ENCODE data around the gene MICB. TPM values are rescaled to one million over a fixed set of nuclear protein-coding genes. Genes with fewer than 3 reads are reported as not detected.
"Not testable (repeated sequence)": the region's sequence is repeated elsewhere in the genome, so short reads cannot be mapped to it uniquely, and the experiment has no call there.

MICB gene
- 1 to 10 TPM; 2.9 to 4.6 (median 4.0) TPM for total RNA-seq

- peak; percentile 63 to 77 for DNase-seq (ENCODE audit: low spot score in 2 of 2)
- peak within 1 kb of the TSS in 1 of 2 donors; percentile 57 for H3K27ac ChIP-seq
- intact Hi-C loops (cut with DNase I; ENCODE audit: low total_unique reads): no loop called here
- H3K4me3 ChIP-seq: peak within 1 kb of the TSS; percentile 52 to 79 (median 63)
- H3K36me3 ChIP-seq: no peaks in the 10 kb centered on the region
- no peaks in the 10 kb centered on the region for H3K27me3 ChIP-seq
- TF ChIP-seq POLR2A (IDR thresholded peaks at IDR 0.05) (no peak), CTCF (IDR thresholded peaks at IDR 0.05) (peak in 1 of 3 donors; percentile 17), POLR2AphosphoS5 (IDR thresholded peaks at IDR 0.05) (no peak)
- no peaks in the 10 kb centered on the region for H3K9me3 ChIP-seq
- no peaks in the 10 kb centered on the region for H3K4me1 ChIP-seq
Measured at GRCh38 chr6:31497531-31498476, at the start of gene MICB. Gene MICB, plus strand, starts transcription at chr6:31498145. Its CDS starts 49 bp downstream, at chr6:31498194.

- H3K27ac ChIP-seq: no peak overlapping the region
- peaks cover 0 to 12% of the 10 kb centered on the region in 2 donors for H3K9me3 ChIP-seq
- no peaks in the 10 kb centered on the region for H3K36me3 ChIP-seq
- no peaks in the 10 kb centered on the region for H3K4me1 ChIP-seq
- no peaks in the 10 kb centered on the region for H3K27me3 ChIP-seq
- DNase-seq (ENCODE audit: low spot score in 2 of 2): no peak
- TF ChIP-seq POLR2A (IDR thresholded peaks at IDR 0.05) (no peak), CTCF (IDR thresholded peaks at IDR 0.05) (no peak), POLR2AphosphoS5 (IDR thresholded peaks at IDR 0.05) (no peak)
- no peak overlapping the region for H3K4me3 ChIP-seq
- intact Hi-C loops (cut with DNase I; ENCODE audit: low total_unique reads): no loop called here
Measured at GRCh38 chr6:31450751-31451150, 47.2 kb upstream of the MICB start.

GRCh38 chr6:31452859-31453258, 45.1 kb upstream of the MICB start:
- Histone ChIP-seq H3K4me1 (no peaks in the 10 kb centered on the region), H3K4me3 (no peak overlapping the region), H3K27me3 (no peaks in the 10 kb centered on the region), H3K9me3 (peaks cover 0 to 12% of the 10 kb centered on the region in 2 donors), H3K36me3 (no peaks in the 10 kb centered on the region), H3K27ac (no peak overlapping the region)
- TF ChIP-seq POLR2A (IDR thresholded peaks at IDR 0.05) (no peak), POLR2AphosphoS5 (IDR thresholded peaks at IDR 0.05) (no peak), CTCF (IDR thresholded peaks at IDR 0.05) (no peak)
- intact Hi-C loops (cut with DNase I; ENCODE audit: low total_unique reads): no loop called here
- DNase-seq (ENCODE audit: low spot score in 2 of 2): no peak

GRCh38 chr6:31453259-31453658, 44.7 kb upstream of the MICB start:
- TF ChIP-seq CTCF (IDR thresholded peaks at IDR 0.05) (no peak), POLR2A (IDR thresholded peaks at IDR 0.05) (no peak), POLR2AphosphoS5 (IDR thresholded peaks at IDR 0.05) (no peak)
- intact Hi-C loops (cut with DNase I; ENCODE audit: low total_unique reads): no loop called here
- no peaks in the 10 kb centered on the region for H3K36me3 ChIP-seq
- no peak overlapping the region for H3K27ac ChIP-seq
- no peak for DNase-seq (ENCODE audit: low spot score in 2 of 2)
- peaks cover 0 to 12% of the 10 kb centered on the region in 2 donors for H3K9me3 ChIP-seq
- H3K27me3 ChIP-seq: no peaks in the 10 kb centered on the region
- no peaks in the 10 kb centered on the region for H3K4me1 ChIP-seq
- no peak overlapping the region for H3K4me3 ChIP-seq

GRCh38 chr6:31459864-31460263, 38.1 kb upstream of the MICB start:
- H3K27ac ChIP-seq; intact Hi-C loops (cut with DNase I; ENCODE audit: low total_unique reads); H3K4me1 ChIP-seq; H3K36me3 ChIP-seq; DNase-seq (ENCODE audit: low spot score in 2 of 2); H3K9me3 ChIP-seq; H3K27me3 ChIP-seq; H3K4me3 ChIP-seq: not testable (repeated sequence)

All from breast epithelium (tissue), 4 donors.